Right lobe of liver (tissue), 6 donors: ENCODE data around the gene ICOS. TPM values are rescaled to one million over a fixed set of nuclear protein-coding genes. Genes with fewer than 3 reads are reported as not detected.

Experiments
- ATAC-seq, 4 donors: fragments of 200-7000 bp; cut with Tn5 transposase; one replicate each; pipeline ENCODE4 v1.9.1; 2020; ENCODE audit warnings: mild to moderate bottlenecking in 4 of 4, moderate library complexity in 4 of 4
- DNase-seq, 3 donors: peaks; one replicate each; pipeline ENCODE4 v3.0.0-alpha.2; 2020
- H3K27ac ChIP-seq, 3 donors: fragments of 200-600 bp; one replicate each; pipeline ENCODE4 v1.8.0; 2022
- H3K27me3 ChIP-seq, 2 donors: fragments of 200-600 bp; one replicate each; pipeline ENCODE4 v1.8.0; 2022
- H3K36me3 ChIP-seq, 4 donors: fragments of 200-600 bp; sonication (generic) in 1 of 4; one replicate each; pipeline versions ENCODE4 v1.5.1 to v1.8.0; 2017 to 2022; ENCODE audit warnings: control low read depth in 1 of 4
- H3K4me1 ChIP-seq, 4 donors: fragments of 200-600 bp; sonication (generic) in 1 of 4; one replicate each; pipeline versions ENCODE4 v1.5.1 to v1.8.0; 2017 to 2022; ENCODE audit warnings: control low read depth in 1 of 4
- H3K4me3 ChIP-seq, 3 donors: fragments of 200-600 bp; one replicate each; pipeline ENCODE4 v1.8.0; 2022
- H3K9me3 ChIP-seq, 4 donors: fragments of 200-600 bp; sonication (generic) in 1 of 4; one replicate each; pipeline versions ENCODE4 v1.5.1 to v1.8.0; 2017 to 2022; ENCODE audit warnings: control low read depth in 1 of 4
- POLR2A ChIP-seq: fragments of 450-650 bp; IDR thresholded peaks from one replicate; pipeline ENCODE4 v1.6.1; 2017; ENCODE audit warnings: antibody characterized with exemption, mild to moderate bottlenecking
- WGBS: methylation state at CpG from one replicate; pipeline ENCODE4 v1.1.6; 2018; ENCODE audit warnings: low coverage, low lambda C conversion rate; ENCODE audit not compliant: insufficient coverage; ENCODE audit errors: missing lambda C conversion rate; 5-methylcytosine and 5-hydroxymethylcytosine counted together
- intact Hi-C, 2 donors: fragments of 100-400 bp; cut with DNase I; formaldehyde crosslinking; loops; one replicate each; pipeline versions ENCODE4 v1.11.2 to v1.14.1; 2022
- total RNA-seq, 6 experiments: library from RNA; depleted of rRNA in 2 of 6; stranded (reverse); fragments of >200 nt in 2 of 6; fragmentation: NEBNext Ultra II Directional in 3 of 6; extraction: Animal tissue kit (Norgen Biotek cat#: 25700) in 3 of 6; gene quantifications; one replicate each; pipeline versions ENCODE4 v1.1.0 to v1.2.4, GENCODE V29; 2016 to 2023
- TF ChIP-seq, protein P1 (sequence below), 4 donors: fragments of 200-600 bp in 3 of 4; fragments of 450-650 bp in 1 of 4; IDR thresholded peaks; one replicate each; pipeline versions ENCODE4 v1.5.1 to v1.8.0; 2016 to 2022; ENCODE audit warnings: antibody characterized with exemption in 4 of 4, mild to moderate bottlenecking in 2 of 4
- donor health status: DM: no; HTN: yes; CAD: no.
- donor health status: DM: no; HTN: no; CAD: no.
- donor health status: DM: no; HTN: no; CAD: no.
- donor health status: DM: no; HTN: yes; CAD: no.
- donor health status: DM: no; HTN: yes; CAD: no.

The ICOS gene
- total RNA-seq, 6 experiments from 2014 or later = 0.31 TPM; not detected in 4

DNA sequence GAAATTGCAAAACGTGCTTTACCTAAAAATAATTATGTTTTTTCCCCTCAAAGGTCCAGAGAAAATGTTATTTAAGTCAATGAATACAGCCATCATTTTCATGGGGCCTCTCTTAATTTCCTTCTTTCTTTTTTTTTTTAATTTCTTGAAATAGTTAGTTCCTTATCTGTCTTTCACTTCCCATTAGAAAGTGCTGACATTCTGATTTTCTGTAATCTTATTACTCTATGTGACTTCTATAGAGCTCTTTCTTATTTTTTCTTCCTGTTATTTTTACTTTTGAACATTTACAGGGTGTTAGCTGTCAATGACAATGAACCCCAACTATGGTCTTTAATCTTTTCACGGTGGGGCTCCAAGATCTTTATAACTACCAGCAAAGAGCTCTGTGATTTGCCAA, 39.0 kb upstream of the ICOS start:
- intact Hi-C loops = no loop called here
- WGBS = 36% methylated on average over 2 of the region's 2 CpGs
- no peak for TF ChIP-seq POLR2A
- TF ChIP-seq, protein P1, sequence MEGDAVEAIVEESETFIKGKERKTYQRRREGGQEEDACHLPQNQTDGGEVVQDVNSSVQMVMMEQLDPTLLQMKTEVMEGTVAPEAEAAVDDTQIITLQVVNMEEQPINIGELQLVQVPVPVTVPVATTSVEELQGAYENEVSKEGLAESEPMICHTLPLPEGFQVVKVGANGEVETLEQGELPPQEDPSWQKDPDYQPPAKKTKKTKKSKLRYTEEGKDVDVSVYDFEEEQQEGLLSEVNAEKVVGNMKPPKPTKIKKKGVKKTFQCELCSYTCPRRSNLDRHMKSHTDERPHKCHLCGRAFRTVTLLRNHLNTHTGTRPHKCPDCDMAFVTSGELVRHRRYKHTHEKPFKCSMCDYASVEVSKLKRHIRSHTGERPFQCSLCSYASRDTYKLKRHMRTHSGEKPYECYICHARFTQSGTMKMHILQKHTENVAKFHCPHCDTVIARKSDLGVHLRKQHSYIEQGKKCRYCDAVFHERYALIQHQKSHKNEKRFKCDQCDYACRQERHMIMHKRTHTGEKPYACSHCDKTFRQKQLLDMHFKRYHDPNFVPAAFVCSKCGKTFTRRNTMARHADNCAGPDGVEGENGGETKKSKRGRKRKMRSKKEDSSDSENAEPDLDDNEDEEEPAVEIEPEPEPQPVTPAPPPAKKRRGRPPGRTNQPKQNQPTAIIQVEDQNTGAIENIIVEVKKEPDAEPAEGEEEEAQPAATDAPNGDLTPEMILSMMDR (IDR thresholded peaks at IDR 0.05) = no peak
- H3K27me3 ChIP-seq = no peaks in the 10 kb centered on the region
- peaks cover 0 to 7% (median 0%) of the 10 kb centered on the region in 4 donors for H3K9me3 ChIP-seq
- H3K27ac ChIP-seq = peak overlapping the region in 1 of 3 donors; percentile 17
- H3K4me1 ChIP-seq = no peaks in the 10 kb centered on the region
- peak in 2 of 4 donors; percentile 43 to 53 for ATAC-seq
- H3K4me3 ChIP-seq = no peak overlapping the region
- no peak for DNase-seq
- H3K36me3 ChIP-seq = no peaks in the 10 kb centered on the region

DNA sequence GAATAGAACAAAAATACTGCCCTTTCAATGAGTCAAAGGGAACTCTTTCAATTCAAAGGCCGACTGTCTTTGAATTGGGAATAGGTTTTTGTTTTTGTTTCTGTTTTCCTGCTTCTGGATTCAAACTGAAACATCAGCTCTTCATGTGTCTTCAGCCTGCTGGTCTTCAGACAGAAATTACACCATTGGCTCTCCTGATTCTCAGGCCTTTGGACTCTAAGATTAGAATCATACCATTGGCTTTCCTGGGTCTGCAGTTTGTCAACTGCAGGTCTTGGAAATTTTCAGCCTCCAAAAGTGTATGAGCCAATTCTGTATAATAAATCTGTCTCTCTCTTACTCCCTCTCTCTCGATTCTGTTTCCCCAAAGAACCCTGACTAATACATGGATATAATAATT, 37.9 kb upstream of the ICOS start:
- DNase-seq (no peak), ATAC-seq (peak in 1 of 4 donors; percentile 34)
- Histone ChIP-seq H3K36me3 (no peaks in the 10 kb centered on the region), H3K27me3 (no peaks in the 10 kb centered on the region), H3K9me3 (peaks cover 0 to 7% (median 0%) of the 10 kb centered on the region in 4 donors), H3K4me3 (no peak overlapping the region), H3K4me1 (no peaks in the 10 kb centered on the region), H3K27ac (no peak overlapping the region)
- TF ChIP-seq POLR2A = no peak
- TF ChIP-seq, protein P1 (IDR thresholded peaks at IDR 0.05) = no peak
- WGBS = 50% methylated on average over 2 of the region's 2 CpGs
- intact Hi-C loops = no loop called here

DNA sequence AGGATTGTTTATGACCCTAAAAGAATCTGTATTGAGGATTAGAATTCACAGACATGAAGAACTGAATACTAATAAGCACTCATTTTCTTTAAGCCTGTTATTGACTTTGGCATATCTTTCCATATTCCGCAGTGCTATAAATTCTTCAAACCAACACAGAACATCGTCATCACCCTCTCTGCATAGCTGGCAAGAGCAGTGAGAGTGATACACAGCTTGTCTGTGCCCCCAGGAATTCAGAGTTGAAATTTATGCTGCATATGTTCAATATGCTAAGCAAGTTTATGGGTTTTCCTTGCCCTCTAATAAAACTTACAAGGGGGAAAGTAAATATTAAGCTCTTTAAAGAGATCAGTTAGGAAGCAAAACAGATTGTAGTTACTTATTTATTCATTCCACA, 36.3 kb upstream of the ICOS start:
- Histone ChIP-seq H3K27ac (no peak overlapping the region), H3K9me3 (peaks cover 0 to 7% (median 0%) of the 10 kb centered on the region in 4 donors), H3K4me1 (no peaks in the 10 kb centered on the region), H3K27me3 (no peaks in the 10 kb centered on the region), H3K4me3 (no peak overlapping the region), H3K36me3 (no peaks in the 10 kb centered on the region)
- no peak for DNase-seq
- no peak for TF ChIP-seq POLR2A
- TF ChIP-seq, protein P1 (IDR thresholded peaks at IDR 0.05) = no peak
- intact Hi-C loops = no loop called here
- 72% methylated on average over 2 of the region's 2 CpGs for WGBS
- no peak for ATAC-seq

DNA sequence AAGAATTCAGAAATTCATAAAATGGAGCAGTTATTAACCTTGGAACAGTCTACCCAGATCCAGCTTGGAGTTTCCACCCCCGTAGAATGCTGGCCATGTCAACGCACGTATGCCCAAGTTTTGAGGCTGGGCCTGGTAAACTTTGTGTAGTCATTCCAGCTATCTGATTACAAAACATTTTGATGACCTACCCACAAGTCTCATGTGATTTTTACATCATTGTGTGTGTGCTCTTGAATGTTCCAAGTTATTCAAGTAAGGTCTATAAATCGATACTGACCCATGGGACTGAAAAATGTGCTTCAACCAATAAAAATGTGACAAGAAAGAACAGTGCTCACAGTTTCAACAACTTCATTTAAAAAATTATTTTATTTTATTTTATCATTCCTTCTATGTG, 32.5 kb upstream of the ICOS start:
- H3K4me3 ChIP-seq = no peak overlapping the region
- TF ChIP-seq POLR2A = no peak
- TF ChIP-seq, protein P1 (IDR thresholded peaks at IDR 0.05) = no peak
- ATAC-seq (no peak), DNase-seq (no peak)
- H3K36me3 ChIP-seq = no peaks in the 10 kb centered on the region
- peaks cover 0 to 10% (median 0%) of the 10 kb centered on the region in 4 donors for H3K4me1 ChIP-seq
- H3K27ac ChIP-seq = no peak overlapping the region
- intact Hi-C loops = no loop called here
- H3K27me3 ChIP-seq = no peaks in the 10 kb centered on the region
- peaks cover 0 to 7% (median 0%) of the 10 kb centered on the region in 4 donors for H3K9me3 ChIP-seq
- WGBS = 68% methylated on average over 4 of the region's 4 CpGs

DNA sequence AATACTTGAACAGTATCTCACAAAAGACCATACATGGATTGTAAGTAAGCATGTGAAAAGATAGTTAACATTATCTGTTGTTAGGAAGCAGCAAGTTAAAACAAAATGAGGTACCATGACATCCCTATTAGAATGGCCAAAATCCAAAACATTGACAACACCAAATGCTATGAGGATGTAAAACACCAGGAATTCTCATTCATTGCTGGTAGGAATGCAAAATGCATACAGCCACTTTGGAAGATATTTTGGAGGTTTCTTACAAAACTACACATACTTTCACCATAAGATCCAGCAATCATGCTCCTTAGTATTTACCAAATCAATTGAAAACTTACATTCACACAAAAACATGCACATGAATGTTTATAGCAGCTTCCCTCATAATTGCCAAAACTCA, 30.9 kb upstream of the ICOS start:
- no peak for ATAC-seq
- intact Hi-C loops = no loop called here
- no peaks in the 10 kb centered on the region for H3K36me3 ChIP-seq
- TF ChIP-seq, protein P1 (IDR thresholded peaks at IDR 0.05) = no peak
- TF ChIP-seq POLR2A = no peak
- peaks cover 0 to 11% (median 0%) of the 10 kb centered on the region in 4 donors for H3K4me1 ChIP-seq
- no peak overlapping the region for H3K4me3 ChIP-seq
- no peak for DNase-seq
- peaks cover 0 to 7% (median 0%) of the 10 kb centered on the region in 4 donors for H3K9me3 ChIP-seq
- H3K27ac ChIP-seq = no peak overlapping the region
- H3K27me3 ChIP-seq = no peaks in the 10 kb centered on the region
